ENCODE data around the gene EBF3.

- TF ChIP-seq POLR2A (IDR thresholded peaks at IDR 0.05; ENCODE audit: low read depth, low read length) (no peak), POLR2AphosphoS5 (IDR thresholded peaks at IDR 0.05; ENCODE audit: low read depth, low read length) (no peak)
Measured at GRCh38 chr10:129857242-129857960, 106.7 kb downstream of the EBF3 start.

All from GM12892 (cell line).